Iris pigment epithelial cell (primary cell): ENCODE results near the gene BCL2L1.
A peak's percentile ranks its signal among the peaks of the same experiment; 100 is the strongest.

Experiments
- DNase-seq: peaks from one replicate; pipeline ENCODE4 v3.0.0-alpha.2; 2011; ENCODE audit warnings: low read depth

The BCL2L1 gene

DNA sequence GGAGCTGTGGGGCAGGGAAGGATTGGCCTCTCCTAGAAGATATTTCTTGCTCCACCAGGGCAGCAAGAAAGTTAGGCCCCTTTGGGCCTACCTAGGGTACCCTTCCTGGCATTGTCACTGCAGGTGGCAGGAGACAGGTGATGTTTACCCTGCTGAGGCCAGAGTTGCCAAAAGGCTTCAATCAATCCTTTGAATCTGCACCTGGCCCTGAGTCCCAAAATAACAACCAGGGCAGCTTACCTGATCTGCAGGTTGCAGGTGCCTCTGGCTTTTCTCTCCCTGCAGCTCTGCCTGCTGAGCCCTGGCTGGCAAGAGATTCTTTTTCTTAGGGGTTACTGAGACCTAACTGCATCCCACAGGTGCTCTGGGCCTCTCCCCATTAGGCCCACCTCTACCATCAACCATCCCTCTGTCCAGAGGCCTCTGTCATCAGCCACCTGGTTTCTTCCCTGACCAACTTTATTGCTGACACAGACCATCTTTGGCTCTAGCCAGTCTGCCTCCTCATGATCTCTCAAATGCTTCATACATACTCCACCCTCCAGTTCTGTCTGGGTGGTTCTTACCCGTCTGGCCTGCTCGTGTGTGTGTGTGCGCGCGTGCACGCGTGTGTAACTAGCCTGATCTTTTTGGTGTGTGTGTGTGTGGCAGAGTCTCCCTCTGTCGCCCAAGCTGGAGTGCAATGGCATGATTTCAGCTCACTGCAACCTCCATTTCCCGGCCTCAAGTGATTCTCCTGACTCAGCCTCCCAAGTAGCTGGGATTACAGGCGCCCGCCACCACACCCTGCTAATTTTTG lies 13.7 kb downstream of the BCL2L1 start:
- DNase-seq: no peak

DNA sequence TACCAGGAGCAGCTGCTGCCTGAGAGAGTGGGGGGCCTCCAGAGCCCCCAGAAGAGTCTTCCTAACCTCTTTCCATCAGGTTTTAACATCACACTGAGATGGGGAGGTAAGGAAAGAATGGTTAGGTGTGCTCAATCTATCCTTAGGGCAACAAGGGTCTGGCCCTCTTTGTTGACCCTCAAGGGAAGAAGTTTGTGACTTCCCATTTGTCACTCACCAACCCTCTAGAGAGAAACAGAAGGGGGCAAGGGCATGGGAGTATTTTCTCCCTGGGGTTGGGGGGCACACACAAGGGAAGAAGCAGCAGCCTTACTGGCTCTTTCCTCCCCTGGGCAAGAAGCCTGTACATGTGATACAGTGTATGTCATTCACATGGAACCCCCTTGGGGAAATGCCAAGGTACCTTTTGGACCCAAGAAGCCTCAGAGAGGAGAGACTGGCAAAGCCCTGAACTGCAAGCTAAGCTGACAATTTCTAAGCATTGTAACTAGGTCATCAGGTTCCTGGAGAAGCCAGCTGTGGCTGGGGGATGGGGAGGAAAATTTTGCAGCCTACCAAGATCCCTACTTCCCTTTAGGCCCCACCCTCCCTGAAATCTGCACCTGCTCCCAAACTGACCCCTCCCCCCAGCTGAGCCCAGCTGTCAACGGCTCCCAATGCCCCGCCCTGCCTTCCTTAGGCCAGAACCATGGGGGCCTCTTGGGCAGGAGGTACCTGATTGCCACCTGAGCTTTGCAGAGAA lies 14.5 kb downstream of the BCL2L1 start:
- DNase-seq: no peak

DNA sequence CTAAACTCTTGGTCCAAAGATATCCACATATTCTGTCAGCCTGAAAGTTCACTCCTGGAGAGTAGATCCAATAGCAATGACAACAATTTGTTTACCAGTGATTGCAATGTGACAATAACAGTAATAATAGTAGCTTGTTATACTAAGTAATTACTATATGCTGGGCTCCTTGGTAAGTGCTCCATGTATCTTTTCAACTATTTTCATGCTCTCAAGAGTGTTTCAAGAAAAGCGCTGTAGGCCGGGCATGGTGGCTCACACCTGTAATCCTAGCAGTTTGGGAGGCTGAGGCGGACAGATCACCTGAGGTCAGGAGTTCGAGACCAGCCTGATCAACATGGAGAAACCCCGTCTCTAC lies 15.4 kb downstream of the BCL2L1 start:
- DNase-seq: no peak

DNA sequence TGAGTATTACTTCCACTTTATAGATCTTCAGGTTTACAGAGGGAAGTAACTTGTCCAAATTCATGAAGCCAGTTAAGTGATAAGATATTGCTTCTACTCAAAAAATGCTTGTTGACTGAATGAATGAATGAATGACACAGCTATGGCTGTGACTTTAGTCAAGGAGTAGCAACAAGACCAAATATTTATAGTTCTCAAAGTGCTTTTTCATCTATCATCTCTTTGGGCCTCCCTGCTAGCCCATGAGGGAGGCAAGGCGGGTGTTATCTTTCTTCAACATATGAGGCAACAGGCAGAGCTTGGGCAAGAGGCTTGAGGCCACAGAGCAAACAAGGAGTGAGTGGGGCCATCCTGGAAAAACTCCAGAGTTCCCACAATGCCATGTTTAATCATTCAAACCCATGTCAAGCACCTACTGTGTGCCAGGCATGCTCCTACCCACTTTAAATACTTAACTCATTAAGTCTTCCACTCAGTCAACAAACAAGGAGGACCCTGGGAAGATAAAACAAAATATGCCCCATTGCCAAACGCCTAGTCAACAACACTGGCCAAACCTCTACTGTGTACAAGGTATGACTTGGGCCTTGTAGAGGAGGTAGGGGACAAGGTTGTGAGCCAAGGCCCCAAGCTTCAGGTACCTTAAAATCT lies 15.9 kb downstream of the BCL2L1 start:
- DNase-seq: peak; percentile 48

DNA sequence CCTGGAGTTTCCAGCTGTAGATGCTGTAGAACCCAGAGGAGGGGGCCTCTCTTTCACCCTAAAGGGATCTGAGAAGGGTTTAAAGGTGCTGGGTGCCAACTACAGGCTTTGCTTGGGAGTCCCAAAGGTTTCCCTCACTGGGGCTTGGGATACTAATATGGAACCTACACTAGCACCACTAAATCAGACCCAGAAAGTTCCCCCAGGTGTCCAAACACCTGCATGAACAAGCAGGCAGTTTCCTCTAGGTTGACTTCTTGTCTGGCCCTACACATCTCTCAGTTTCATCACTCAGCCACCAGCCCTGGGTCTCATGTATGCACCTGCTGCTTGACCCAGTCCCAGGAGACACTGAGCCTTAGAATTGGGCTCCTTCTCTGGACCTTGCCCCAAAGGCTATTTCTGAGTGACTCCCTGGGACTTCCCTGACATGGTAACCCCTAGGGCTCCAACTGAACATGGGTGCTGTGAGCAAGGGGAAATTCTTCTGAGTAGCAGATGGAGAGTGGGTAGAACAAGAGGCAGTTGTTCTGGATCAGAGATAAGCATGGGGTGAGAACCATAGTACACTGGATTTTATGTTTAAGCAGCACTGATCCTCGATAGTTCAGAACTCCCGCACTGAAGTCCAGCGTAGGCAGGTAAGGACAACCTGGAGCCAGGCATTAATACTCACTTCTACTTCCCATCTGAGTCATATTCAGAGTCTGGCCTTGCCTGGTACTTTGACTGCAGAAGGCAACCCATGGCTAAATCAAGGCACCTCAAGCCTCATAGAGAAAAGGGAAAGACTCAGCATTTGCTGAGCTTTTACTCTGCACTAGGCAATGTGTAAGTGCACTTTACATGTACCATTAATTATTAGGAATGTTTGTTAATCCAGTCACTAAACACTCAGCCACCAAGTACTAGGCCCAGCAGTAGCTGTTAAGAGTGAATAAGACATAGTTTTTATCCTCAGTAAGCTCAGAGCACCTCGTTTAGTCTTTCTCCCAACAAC lies 16.8 kb downstream of the BCL2L1 start:
- no peak for DNase-seq

DNA sequence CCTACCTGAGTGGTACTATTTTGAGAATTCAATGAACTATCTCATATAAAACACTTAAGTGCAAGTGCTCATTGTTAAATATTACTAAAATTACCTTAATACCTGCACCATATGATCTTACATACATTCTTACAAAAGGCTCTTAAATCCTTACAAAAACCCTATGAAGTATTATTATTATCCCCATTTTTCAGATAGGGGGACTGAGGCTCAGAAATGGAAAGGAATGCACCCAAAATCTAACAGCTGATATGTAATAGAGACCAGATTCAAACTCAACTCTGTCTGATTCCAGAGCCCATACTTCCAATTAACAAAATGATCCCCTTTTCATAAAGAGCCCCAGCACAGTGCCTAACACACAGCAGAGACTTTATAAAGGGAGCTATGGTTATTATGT lies 17.5 kb downstream of the BCL2L1 start:
- no peak for DNase-seq

DNA sequence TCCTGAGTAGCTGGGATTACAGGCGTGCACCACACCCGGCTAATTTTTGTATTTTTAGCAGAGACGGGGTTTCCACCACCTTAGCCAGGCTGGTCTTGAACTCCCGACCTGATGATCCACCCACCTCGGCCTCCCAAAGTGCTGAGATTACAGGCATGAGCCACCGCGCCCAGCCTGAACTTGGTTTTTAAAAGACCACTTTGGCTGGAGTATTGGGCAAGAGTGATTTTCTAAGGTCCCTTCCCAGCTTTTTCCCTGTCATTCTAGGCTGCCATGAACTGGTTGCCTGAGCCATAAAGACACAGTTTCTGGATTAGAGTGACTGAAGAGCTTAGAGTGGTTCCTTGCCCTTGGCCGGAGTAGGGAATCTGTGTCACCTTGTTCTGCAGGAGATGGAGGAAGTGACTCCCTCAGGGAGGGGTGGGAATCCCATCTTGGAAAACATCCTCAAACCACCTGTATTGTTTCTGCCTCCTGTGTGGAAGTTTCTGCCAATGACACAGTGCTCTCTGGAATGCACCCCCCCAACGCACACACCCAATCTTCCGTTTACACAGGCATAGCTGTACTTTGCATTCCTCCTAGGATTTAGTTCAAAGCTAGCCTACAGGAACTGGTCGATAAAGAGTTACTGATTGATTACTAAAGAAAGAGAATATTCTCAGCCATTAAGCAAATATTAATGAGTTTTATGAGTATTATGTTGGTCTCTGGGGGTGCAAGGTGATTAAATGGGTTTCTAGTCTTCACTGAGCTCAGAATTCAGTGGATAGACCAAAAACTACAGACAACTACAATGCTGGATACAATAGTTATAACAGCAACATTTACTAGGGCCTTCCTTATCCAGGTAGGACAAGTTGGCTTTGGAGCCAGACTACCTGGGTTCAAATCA lies 18.2 kb downstream of the BCL2L1 start:
- peak; percentile 81 for DNase-seq

DNA sequence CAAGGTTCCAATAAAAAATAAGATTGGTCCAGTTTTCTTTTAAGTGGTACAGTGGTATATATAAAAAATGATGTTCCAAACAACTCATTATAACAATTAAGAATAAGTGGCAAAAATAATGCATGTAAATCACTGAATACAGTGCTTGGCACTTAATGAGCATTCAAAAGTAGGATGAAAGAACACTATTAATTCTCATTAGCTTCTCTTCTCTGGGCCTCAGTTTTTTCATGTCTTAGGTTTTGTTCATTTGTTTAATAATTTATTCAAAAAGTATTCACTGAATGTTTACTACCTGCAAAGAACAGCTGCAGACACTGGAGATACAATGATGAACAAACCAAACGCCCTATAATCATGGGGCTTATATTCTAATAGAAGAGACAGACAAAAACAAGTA lies 21.1 kb downstream of the BCL2L1 start:
- DNase-seq: no peak

DNA sequence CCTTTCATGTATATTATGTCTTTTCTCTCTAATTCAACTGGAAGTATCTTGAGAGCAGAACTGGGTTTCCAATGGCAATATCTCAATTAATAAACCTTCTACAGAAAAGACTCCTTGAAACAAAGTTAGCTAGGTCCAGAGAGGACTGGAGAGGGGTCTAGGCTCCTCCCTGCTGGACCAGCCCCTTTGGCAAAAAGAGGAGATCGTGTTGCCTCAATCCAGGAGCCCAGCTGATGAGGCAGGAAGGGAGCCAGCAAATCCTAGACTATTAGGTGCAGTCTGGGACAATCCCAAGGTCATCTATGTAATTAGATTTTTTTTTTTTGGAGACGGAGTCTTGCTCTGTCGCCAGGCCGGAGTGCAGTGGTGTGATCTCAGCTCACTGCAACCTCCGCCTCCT lies 21.9 kb downstream of the BCL2L1 start:
- no peak for DNase-seq

DNA sequence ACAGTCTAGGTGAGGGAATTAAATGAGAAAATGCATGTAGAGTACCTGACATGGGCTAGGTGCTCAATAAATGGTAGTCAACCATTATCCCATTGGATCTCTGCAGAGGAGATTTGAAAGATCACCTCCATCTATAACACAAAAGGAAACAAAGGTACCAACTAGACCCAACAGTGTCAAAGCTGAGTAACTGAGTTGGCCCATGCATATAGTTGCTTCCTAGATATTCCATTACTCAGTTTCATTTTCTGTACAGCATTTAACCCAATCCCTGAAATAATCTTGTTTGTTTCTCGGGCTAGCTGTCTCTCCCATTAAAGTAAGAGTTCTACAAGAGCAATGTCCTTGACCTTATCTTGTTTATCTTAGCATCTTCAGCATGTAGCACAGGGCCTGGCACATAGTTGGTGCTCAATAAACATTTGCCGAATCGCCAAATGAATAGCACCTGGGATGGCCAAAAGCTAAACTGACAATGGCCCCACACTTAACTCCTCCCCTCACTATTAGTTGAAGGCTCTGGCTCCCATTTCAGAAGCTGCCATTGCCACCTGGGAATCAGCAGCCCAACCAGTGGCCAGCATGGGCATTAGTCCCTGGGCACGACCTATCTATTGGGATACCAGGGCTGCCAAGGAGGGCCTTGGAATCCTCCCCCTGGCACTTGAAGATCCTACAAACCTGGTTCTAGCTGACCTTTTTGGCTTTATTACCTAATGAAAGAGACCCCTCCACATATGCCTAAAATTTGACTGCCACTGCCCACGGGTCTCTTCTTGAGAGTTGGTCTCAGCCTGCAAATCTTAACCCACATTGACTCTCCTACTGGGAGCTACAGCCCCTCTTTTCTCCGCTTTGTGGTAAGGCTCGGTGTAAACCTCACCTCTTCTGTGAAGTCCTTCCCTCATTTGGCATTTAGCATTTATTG lies 22.6 kb downstream of the BCL2L1 start:
- no peak for DNase-seq

DNA sequence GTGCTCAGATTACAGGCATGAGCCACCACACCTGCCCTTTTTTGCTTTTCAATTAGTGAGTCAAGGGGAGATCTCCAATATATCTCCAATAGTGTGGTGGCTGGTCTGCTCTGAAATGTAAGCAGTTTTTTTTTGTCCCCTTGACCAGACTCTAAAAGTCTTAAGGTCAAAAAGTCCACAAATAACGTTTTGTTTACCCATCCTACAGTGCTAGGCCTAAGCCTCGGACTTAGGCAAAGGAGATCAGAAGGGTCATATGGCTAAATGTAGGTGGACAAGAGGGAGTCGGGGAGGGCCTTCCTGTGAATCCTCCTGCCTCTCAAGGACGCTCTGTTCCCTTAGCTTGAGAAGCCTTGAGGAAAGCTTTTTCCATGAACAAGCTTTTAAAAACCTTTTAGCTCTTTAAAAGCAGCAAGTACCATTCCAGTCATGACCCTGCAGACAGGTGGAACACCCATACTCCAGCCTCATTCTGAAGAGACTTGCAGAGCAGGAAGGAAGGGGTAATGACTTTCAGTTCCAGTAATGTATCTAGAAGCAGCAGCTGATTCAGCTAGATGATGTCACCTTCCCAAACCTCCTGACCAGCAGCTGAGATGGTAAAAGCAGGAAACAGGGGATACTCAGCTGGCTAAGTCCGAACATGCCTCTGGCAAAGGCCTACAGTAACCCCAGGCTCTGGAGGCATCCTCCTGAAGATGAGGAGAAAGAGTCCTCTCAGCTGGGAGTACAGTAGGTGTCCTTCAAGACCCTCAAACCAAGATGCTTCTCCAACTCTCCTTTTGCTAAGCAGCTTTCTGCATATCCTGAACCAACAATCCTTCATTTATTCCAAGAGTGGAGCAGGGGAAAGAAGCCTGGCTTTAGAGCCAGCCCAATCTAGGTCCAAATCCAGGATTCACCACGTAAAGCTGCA lies 23.6 kb downstream of the BCL2L1 start:
- peak; percentile 99 for DNase-seq

DNA sequence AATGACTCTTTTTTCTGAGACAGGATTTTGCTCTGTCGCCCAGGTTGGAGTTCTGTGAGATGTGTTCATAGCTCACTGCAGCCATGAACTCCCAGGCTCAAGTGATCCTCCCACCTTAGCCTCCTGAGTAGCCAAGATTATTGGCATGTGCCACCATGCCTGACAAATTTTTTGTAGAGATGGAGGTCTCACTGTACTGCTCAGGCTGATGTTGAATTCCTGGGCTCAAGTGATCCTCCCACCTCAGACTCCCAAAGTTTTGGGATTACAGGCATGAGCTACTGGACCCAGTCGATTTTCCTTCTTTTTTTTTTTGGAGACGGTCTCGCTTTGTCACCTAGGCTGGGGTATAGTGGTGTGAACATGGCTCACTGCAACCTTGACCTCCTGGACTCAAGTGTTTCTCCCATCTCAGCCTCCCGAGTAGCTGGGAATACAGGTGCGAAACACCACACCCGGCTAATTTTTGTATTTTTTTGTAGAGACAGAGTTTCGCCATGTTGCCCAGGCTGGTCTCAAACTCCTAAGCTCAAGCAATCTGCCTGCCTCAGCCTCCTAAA lies 24.3 kb downstream of the BCL2L1 start:
- no peak for DNase-seq

DNA sequence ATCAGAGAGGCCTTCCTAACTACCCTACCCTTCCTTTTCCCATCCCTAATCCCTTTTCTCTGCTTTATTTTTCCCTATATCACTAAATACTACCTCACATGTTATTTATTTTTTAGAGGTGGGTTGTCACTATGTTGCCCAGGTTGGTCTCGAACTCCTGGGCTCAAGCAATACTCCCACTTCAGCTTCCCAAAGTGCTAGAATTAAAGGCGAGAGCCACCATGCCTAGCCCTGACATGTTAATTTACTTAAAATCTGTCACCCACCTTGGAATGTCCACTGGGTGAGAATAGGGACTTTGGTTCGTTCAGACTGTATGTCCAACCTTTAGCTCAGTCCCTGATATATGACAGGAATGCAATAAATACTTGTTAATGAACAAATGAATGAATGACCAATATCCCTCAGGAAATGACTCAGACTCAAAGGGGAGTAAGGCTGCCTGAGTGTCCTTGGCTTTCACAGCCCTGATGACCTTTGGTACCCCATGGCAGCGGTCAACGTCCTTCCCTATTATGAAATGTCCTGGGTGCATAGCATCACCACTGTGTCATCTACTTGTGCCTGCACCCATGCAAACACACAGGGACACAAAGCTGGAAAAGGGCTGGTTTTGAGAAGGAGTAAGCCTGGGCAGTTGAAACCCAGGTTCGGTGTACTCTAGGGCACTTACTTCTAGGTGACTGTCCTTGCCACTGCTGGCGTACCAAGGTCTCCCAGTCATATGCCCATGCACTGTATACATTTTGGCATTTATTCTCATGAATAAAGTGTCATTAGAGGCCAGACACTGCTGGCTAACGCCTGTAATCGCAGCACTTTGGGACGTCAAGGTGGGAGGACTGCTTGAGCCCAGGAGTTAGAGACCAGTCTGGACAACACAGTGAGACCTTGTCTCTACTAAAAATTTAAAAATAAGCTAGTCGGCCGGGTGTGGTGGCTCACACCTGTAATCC lies 26.5 kb downstream of the BCL2L1 start:
- DNase-seq: peak; percentile 62

DNA sequence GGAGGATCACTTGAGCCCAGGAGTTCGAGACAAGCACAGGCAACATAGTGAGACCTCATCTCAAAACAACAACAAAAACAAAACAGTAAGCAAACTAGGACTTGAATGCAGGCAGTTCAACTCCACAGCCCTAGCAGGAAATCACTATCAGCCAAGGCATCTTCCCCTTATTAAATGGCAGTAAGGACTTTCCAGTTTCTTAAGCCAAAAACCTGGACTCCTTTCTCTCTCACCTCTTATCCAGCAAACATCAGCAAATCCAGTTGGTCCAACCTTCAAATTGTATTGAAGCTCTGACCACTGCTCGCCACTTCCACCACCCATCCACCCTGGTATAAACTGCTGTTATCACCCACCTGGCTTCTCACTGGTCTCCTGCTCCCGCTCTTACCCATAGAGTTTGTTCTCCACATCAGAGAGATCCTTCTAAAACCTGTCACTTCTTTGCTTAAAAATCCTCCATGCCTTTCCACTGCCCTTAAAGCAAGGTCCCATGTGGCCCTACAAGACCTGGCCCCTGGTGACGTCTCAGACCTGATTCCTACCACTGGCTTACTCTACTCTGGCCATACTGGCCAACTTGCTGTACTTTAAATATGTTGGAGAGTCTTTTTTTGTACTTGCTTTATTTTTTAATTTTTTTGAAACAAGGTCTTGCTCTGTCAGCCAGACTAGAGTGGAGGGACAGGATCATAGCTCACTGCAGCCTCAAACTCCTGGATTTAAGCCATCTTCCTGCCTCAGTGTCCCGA lies 27.6 kb downstream of the BCL2L1 start:
- no peak for DNase-seq

DNA sequence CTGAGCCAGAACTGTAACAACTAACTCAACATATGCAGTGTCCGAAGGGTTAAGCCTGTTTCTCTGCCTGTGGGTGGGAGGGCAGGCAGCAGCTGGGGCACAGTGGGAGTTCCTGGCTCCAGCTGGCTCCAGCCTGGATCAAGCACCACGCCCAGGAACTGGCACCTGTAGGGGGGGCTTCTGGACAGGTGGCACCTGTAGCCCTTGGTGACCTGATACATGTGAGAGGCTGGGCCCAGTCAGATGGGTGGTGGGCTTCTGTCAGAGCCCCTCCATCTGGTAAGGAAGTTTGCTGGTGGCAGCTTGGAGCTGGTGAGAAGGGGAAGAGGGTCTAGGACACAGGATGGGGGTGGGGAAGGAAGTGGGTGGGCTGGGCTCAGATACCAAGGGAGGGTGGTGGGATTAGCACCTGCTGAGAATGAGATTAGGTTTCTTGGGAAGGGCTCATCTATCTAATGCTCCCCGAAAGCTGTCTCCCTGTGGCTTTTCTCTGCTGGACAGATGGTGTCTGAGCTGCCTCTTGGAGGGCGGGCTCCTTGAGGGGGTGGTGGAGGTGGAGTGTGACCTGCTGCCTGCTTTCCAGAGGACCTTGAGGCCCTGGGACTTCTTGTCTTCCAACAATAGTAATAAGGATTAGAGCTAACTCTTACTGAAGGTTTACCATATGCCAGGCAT lies 28.5 kb downstream of the BCL2L1 start:
- no peak for DNase-seq

DNA sequence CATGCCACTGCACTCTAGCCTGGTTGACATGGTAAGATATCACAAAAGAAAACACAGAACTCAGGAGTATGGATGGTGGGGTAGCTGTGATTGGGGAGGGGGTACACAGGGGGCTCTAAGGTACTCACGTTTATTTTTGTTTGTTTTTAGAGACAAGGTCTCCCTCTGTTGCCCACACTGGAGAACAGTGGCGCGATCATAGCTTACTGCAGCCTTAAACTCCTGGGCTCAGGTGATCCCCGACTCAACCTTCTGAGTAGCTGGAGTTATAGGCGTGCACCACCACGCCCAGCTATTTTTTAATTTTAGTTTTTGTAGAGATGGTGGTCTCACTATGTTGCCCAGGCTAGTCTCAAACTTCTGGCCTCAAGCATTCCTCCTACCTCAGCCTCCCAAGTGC lies 29.3 kb downstream of the BCL2L1 start:
- no peak for DNase-seq
